Urinary bladder (tissue), 4 donors: ENCODE data around the gene PCDHB11. TPM values are rescaled to one million over a fixed set of nuclear protein-coding genes. Genes with fewer than 3 reads are reported as not detected.
"Not testable (repeated sequence)": the region's sequence is repeated elsewhere in the genome, so short reads cannot be mapped to it uniquely, and the experiment has no call there.

Experiments
- DNase-seq: peaks from one replicate; pipeline ENCODE4 v3.0.0-alpha.2; 2015; ENCODE audit errors: extremely low spot score
- H3K27ac ChIP-seq: one replicate; pipeline ENCODE4 v1.5.1; 2013; ENCODE audit warnings: low read depth, mild to moderate bottlenecking, moderate library complexity
- H3K36me3 ChIP-seq: one replicate; pipeline ENCODE4 v1.6.1; 2013; ENCODE audit warnings: mild to moderate bottlenecking, moderate library complexity; ENCODE audit not compliant: insufficient read depth
- H3K4me1 ChIP-seq: one replicate; pipeline ENCODE4 v1.6.1; 2013; ENCODE audit warnings: mild to moderate bottlenecking, moderate library complexity; ENCODE audit not compliant: insufficient read depth
- H3K4me3 ChIP-seq: one replicate; pipeline ENCODE4 v1.5.1; 2013; ENCODE audit warnings: low read depth, low read length
- WGBS: extraction: QIAGEN DNeasy Blood & Tissue Kit; methylation state at CpG from one replicate; pipeline ENCODE4 v1.1.7; 2013; 5-methylcytosine and 5-hydroxymethylcytosine counted together
- polyA plus RNA-seq: library from polyadenylated mRNA; stranded (reverse); fragments of 200-250 nt; gene quantifications from one replicate; pipeline ENCODE4 v1.2.3, GENCODE V29; 2013
- total RNA-seq: library from RNA; depleted of rRNA; stranded (reverse); fragments of >200 nt; gene quantifications from one replicate; pipeline ENCODE4 v1.2.3, GENCODE V29; 2014
- donor health status: healthy with polysubstance abuse.
- donor health status: healthy.

PCDHB11 gene
- total and polyA plus RNA-seq, 2 donors, result 2.8 to 7.3 TPM

GRCh38 chr5:141177577-141178191 lies 21.7 kb upstream of the PCDHB11 start, which contains the start of gene PCDHB8:
TSS of gene PCDHB8 (plus strand) at chr5:141177790. CDS start at chr5:141178035, 245 bp downstream.
- not testable (repeated sequence) for H3K4me1 ChIP-seq, H3K27ac ChIP-seq, H3K36me3 ChIP-seq, H3K4me3 ChIP-seq, DNase-seq
- WGBS, result 24% methylated on average over 14 of the region's 18 CpGs

GRCh38 chr5:141179371-141179770 lies 20.1 kb upstream of the PCDHB11 start:
- not testable (repeated sequence) for H3K4me1 ChIP-seq, H3K4me3 ChIP-seq, DNase-seq, H3K36me3 ChIP-seq, H3K27ac ChIP-seq
- 44% methylated on average over 32 of the region's 39 CpGs for WGBS

GRCh38 chr5:141179876-141180275 lies 19.6 kb upstream of the PCDHB11 start:
- DNase-seq, H3K4me3 ChIP-seq, H3K4me1 ChIP-seq, H3K36me3 ChIP-seq, H3K27ac ChIP-seq: not testable (repeated sequence)
- WGBS, result 28% methylated on average over 24 of the region's 32 CpGs

GRCh38 chr5:141180313-141180712 lies 19.1 kb upstream of the PCDHB11 start:
- H3K4me3 ChIP-seq, result no peak overlapping the region
- H3K36me3 ChIP-seq, result no peaks in the 10 kb centered on the region
- WGBS, result 52% methylated on average over 1 of the region's 1 CpG
- no peaks in the 10 kb centered on the region for H3K4me1 ChIP-seq
- DNase-seq, result no peak
- H3K27ac ChIP-seq, result no peak overlapping the region

DNA sequence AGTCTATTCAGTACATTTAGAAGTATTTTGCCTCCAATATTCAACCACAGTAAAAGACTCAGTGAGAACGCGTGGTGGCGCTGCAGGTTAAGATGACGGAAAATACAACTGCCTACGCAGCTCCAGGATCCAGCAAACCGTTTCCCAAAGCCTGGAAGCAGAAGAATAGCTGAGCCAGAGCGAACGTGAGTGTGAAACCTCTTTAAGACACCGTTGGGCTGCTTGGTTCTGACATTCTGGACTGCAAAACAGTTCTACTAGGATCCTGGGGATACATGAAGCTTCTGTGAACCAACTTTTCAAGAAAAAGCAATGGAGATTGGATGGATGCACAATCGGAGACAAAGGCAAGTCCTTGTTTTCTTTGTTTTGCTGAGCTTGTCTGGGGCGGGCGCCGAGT lies 17.2 kb upstream of the PCDHB11 start, which contains the start of gene PCDHB16:
Gene PCDHB16, plus strand, starts transcription at position 140 of the 400 bp plus-strand sequence. Its CDS starts 173 bp downstream, at position 313.
- no peak within 1 kb of the TSS for H3K27ac ChIP-seq
- DNase-seq, result no peak

DNA sequence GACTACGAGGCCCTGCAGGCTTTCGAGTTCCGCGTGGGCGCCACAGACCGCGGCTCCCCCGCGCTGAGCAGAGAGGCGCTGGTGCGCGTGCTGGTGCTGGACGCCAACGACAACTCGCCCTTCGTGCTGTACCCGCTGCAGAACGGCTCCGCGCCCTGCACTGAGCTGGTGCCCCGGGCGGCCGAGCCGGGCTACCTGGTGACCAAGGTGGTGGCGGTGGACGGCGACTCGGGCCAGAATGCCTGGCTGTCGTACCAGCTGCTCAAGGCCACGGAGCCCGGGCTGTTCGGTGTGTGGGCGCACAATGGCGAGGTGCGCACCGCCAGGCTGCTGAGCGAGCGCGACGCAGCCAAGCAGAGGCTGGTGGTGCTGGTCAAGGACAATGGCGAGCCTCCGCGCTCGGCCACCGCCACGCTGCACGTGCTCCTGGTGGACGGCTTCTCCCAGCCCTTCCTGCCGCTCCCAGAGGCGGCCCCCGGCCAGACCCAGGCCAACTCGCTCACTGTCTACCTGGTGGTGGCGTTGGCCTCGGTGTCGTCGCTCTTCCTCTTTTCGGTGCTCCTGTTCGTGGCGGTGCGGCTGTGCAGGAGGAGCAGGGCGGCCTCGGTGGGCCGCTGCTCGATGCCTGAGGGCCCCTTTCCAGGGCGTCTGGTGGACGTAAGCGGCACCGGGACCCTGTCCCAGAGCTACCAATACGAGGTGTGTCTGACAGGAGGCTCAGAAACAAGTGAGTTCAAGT lies 15.1 kb upstream of the PCDHB11 start:
- H3K4me1 ChIP-seq, H3K4me3 ChIP-seq, H3K36me3 ChIP-seq, DNase-seq, H3K27ac ChIP-seq: not testable (repeated sequence)
- 30% methylated on average over 45 of the region's 69 CpGs for WGBS

More for the DNA sequence above, 17.2 kb upstream of the PCDHB11 start, which contains the start of gene PCDHB16:
- WGBS, result 10% methylated on average over 13 of the region's 13 CpGs
- no peaks in the 10 kb centered on the region for H3K4me1 ChIP-seq
- peak within 1 kb of the TSS; percentile 10 for H3K4me3 ChIP-seq
- H3K36me3 ChIP-seq, result no peaks in the 10 kb centered on the region

GRCh38 chr5:141186897-141187512 lies 12.4 kb upstream of the PCDHB11 start, which contains the start of gene PCDHB9:
TSS of gene PCDHB9 (plus strand) at chr5:141187161. CDS start at chr5:141187319, 158 bp downstream.
- Histone ChIP-seq H3K4me3 (no peak within 1 kb of the TSS), H3K4me1 (no peaks in the 10 kb centered on the region), H3K27ac (no peak within 1 kb of the TSS), H3K36me3 (no peaks in the 10 kb centered on the region)
- 17% methylated on average over 9 of the region's 9 CpGs for WGBS
- DNase-seq, result no peak

DNA sequence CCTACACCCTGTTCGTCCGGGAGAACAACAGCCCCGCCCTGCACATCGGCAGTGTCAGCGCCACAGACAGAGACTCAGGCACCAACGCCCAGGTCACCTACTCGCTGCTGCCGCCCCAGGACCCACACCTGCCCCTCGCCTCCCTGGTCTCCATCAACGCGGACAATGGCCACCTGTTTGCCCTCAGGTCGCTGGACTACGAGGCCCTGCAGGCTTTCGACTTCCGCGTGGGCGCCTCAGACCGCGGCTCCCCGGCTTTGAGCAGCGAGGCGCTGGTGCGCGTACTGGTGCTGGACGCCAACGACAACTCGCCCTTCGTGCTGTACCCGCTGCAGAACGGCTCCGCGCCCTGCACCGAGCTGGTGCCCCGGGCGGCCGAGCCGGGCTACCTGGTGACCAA lies 10.7 kb upstream of the PCDHB11 start:
- not testable (repeated sequence) for H3K27ac ChIP-seq, H3K4me1 ChIP-seq, H3K4me3 ChIP-seq, DNase-seq, H3K36me3 ChIP-seq
- 30% methylated on average over 35 of the region's 37 CpGs for WGBS

DNA sequence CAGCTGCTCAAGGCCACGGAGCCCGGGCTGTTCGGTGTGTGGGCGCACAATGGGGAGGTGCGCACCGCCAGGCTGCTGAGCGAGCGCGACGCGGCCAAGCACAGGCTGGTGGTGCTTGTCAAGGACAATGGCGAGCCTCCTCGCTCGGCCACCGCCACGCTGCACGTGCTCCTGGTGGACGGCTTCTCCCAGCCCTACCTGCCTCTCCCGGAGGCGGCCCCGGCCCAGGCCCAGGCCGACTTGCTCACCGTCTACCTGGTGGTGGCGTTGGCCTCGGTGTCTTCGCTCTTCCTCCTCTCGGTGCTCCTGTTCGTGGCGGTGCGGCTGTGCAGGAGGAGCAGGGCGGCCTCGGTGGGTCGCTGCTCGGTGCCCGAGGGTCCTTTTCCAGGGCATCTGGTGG lies 10.3 kb upstream of the PCDHB11 start:
- WGBS, result 24% methylated on average over 27 of the region's 35 CpGs
- not testable (repeated sequence) for H3K36me3 ChIP-seq, DNase-seq, H3K27ac ChIP-seq, H3K4me1 ChIP-seq, H3K4me3 ChIP-seq

GRCh38 chr5:141192110-141192725 lies 7.2 kb upstream of the PCDHB11 start, which contains the start of gene PCDHB10:
TSS of gene PCDHB10 (plus strand) at chr5:141192353. CDS start at chr5:141192553, 200 bp downstream.
- no peak for DNase-seq
- Histone ChIP-seq H3K4me3 (no peak within 1 kb of the TSS), H3K27ac (no peak within 1 kb of the TSS), H3K36me3 (no peaks in the 10 kb centered on the region), H3K4me1 (no peaks in the 10 kb centered on the region)
- 4% methylated on average over 10 of the region's 10 CpGs for WGBS

GRCh38 chr5:141194332-141194731 lies 5.1 kb upstream of the PCDHB11 start:
- DNase-seq, H3K36me3 ChIP-seq, H3K27ac ChIP-seq, H3K4me1 ChIP-seq, H3K4me3 ChIP-seq: not testable (repeated sequence)
- WGBS, result 24% methylated on average over 20 of the region's 37 CpGs

DNA sequence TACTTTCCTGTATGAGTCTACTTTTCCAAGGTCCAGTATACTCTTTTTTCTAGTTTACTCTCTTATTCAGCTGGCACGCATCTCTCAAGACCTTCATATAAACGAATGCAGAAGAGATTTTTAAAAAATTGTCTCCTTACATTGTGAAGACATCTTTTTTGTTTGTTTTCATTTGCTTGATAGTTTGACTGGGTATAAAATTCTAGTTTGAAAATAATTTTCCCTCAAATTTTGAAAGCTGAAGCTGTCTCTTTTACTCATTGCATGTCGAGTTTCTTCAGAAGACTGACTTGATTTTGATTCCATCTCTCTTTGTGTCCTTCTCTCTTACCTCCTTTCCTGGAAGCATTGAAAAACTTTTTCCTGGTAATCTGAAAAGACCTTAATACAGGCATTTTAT lies 3.1 kb upstream of the PCDHB11 start:
- no peak overlapping the region for H3K4me3 ChIP-seq
- DNase-seq, result no peak
- H3K36me3 ChIP-seq, result no peaks in the 10 kb centered on the region
- no peaks in the 10 kb centered on the region for H3K4me1 ChIP-seq
- WGBS, result 25% methylated on average over 3 of the region's 3 CpGs
- no peak overlapping the region for H3K27ac ChIP-seq

DNA sequence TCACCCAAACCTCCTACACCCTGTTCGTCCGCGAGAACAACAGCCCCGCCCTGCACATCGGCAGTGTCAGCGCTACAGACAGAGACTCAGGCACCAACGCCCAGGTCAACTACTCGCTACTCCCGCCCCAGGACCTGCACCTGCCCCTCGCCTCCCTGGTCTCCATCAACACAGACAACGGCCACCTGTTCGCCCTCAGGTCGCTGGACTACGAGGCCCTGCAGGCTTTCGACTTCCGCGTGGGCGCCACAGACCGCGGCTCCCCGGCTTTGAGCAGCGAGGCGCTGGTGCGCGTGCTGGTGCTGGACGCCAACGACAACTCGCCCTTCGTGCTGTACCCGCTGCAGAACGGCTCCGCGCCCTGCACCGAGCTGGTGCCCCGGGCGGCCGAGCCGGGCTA lies 1.7 kb downstream of the PCDHB11 start:
- not testable (repeated sequence) for H3K4me1 ChIP-seq, H3K27ac ChIP-seq, H3K4me3 ChIP-seq, DNase-seq, H3K36me3 ChIP-seq
- whole genome bisulfite sequencing, result 33% methylated on average over 25 of the region's 38 CpGs
